GM19455 (cell line): ENCODE data around the gene TBX15.

Experiments used
- ATAC-seq: cut with Tn5 transposase; IDR thresholded peaks from one replicate; pipeline ENCODE4 v1.9.1; 2021; ENCODE audit not compliant: unreplicated experiment

Gene TBX15

DNA sequence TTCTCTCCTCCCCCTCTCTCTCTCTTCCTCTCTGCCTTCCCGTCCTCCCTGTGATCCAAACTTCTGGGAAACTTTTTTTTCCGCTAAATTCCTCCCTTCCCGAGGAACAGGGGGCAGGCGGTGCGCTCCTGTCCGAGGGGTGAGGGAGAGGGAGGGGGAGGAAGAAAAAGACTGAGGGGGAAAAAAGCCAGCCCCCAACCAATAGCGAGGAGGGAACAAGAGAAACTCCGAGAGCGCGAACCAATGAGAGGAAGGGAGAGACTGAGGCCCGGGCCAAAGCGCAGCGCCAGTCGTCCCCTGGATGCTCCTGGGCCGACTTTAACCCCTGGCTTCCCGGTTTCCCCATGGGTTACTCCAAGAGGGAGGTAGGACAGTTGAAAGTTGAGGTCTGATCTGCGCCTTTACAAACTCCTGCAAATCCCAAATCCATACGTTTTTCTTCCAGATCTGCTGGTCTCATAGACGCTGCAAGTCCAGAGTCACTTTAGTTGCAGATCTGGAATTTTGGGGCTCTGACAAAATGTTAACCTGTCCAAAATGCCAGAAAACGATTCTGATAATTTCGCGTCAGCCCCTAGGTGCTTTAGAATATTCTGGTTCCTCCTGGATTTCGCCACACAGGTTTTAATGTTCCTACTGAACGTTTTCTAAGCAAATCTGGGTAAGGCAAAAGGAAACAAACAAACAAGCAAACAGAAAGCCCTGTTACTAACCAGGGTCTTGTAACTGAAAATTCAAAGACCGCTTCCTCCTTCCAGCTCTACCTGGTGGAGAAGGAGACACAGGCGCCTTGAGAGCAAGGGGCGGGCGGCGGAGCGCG is at the start of gene TBX15:
TSS of gene TBX15 (minus strand) at position 158 of the 820 bp plus-strand sequence. CDS start 548 bp downstream, outside the sequence.
- no peak for ATAC-seq

DNA sequence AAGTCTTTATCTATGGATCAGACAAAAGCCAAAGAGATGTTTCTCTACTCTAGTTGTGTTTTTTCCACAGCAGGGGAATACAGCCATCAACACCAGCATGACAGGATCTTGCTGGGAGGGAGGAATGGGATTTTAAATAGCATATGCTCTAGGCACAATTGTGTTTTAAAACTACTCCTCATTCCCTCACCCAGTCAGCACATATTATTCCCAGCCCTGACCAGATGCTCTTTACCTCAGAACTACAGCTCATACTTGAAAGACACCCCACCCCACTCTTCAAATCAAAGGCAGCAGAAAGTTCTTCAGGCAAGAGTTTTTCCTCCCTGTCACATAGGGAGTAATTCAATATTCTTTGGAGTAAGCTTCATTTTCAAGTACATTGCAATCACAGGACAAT is 46.2 kb upstream of the TBX15 start:
- no peak for ATAC-seq

DNA sequence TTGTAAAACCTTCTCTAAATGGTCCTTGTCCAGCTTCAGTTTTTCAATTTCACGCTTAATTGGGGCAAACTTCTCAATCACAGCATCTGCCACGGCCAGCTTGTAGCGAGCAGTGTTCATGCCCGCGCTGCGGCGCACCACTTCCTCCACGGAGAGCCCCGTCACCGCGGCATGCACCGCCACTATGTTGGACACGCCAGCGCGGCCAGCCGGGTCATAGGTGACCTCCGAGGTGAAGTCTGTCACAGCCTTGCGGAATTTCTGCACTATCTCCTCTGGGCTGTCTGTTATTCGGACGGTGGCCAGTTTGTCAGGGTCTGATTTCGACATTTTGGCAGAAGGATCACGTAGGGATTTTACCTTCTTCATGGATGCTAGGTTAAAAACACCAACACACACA is 44.8 kb upstream of the TBX15 start:
- ATAC-seq: no peak

DNA sequence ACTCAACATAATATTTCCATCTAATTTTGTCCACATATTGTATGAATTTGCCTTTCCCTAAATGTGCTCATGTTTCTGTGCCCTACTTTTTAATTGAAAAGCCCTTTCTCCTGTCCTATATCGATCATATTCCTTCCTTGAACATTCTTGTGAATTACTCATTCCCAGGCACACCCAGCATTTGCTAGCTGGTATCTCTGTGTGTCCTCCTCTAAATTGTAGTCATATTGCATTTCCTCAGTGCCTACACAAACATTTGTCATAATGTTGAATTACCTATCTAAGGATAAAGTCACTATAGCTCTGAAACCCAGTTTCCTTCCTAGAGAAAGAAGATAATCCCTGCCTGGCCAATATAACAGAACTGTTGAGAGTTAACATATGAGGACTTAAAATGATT is 39.6 kb upstream of the TBX15 start:
- ATAC-seq: no peak

DNA sequence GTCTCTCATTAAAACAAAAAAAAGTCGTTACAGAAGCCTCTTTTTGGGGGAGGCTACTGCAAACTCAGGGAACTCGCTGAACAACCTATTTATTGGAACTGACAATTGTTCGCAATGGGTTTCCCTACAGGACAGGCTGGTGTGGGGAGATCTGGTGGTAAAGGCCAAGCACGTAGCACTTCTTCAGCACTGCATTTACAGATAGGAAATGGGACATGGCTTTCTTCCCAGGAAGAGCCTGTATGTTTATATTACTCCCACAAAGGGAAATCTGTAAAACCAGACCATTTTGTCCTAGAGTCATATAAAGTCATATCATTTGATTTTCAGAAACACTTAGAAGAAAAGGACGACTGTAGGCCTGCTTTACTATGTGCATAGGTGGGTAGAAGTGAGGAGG is 38.8 kb upstream of the TBX15 start:
- no peak for ATAC-seq

DNA sequence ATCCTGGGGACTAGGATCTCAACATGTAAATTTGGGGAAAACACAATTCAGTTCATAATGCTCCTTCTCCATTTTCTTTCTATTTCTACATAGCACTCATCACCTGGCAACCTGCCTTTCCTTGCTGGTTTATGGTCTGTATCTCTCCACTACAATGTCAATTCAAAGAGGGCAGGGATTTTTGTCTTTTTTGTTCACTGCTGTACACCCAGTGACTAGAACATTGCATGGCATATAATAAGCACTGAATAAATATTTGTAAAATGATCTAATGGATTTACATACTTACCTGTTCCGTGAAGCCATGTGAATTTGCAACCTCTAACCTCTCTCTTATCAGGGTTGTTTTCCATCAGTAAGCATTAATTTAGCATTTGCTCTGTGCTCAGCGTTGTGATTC is 27.4 kb upstream of the TBX15 start:
- no peak for ATAC-seq

DNA sequence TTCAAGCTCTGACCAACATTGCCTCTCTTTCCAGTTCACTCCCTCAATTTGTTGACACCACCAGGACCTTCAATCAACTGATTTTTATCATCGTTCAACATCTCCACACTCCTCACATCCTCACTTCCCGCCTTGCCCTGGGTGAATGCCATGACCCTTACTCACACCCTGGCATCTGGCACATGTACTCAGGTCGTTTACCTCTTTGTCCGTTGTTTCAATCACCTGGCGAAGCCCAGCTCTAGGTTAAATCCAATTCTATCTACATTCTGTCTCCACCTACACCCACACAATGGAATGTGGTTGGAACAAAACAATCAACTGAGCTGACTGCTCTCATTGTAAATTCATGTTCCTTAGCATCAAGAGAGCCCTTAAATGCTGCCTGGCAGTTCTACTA is 24.2 kb upstream of the TBX15 start:
- no peak for ATAC-seq

DNA sequence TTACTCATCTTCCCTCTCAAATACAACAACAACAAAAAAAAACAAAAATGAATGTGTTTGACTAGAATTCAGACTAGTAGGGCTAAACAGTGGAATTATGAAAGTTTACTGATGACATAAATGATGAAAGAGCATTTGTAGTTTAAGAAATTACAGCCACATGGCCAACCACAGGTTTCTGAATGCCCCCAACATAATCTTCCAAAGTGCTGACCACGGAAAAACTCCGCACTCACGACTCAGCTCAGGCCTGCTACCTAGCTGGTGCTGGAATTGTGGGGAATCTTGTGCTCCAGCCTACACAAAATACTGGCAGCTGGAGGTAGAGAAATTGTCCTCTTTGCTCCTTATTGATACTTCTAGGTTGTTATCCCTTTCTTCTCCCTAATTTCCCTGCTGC is 23.6 kb upstream of the TBX15 start:
- ATAC-seq: no peak

DNA sequence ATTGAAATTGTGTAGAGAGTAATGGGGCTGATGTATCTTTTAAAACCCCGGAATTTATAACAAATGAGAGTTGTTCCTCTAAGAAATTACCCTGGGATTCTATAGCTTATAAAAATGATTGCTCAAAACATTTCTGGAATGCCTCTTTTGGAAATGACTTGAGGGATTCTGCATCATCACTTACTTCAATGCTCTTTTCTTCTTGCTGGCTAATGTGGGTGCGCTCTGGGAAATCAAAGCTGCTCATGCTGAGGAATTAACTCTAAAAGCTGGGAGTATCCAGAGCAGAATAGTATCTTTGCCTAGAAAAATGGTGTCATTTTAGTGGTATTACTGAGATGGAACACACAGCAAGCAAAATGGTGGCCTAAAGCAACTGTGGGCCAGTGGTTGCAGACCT is 23.0 kb upstream of the TBX15 start:
- no peak for ATAC-seq

DNA sequence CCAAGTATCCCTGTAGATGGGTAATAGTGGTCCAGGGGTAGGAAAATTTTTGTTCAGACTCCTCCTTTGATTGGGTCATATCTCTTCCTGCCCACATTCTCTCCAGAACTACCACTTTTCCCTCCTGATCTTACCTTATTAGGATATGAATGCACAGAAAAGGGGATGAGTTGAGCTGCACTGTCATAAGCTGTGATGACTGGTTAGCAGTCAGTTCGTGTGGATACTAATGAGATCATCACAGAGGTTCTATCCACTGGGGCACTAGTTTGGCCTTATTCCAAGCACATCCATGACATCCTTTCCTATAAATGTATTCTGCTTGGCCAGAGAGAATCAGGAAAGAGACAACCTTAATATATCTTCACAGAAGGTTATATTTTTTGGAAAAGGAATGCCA is 22.1 kb upstream of the TBX15 start:
- ATAC-seq: no peak

DNA sequence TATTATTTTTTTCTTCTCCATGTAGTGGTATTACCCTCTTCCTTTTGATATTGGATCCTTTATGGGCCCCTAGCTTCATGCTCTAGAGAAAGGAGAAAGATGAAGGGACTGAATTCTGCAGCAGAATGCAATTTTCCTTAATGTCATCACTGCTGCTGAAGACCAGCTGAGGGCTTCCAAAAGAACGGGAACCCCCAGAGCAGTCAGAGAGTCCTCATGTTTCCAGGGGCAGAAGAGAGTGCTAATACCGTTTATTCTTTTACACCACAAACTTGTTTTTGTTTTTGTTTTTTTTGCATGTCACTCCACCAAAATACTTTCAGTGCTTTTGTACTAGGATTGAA is 21.1 kb upstream of the TBX15 start:
- no peak for ATAC-seq

DNA sequence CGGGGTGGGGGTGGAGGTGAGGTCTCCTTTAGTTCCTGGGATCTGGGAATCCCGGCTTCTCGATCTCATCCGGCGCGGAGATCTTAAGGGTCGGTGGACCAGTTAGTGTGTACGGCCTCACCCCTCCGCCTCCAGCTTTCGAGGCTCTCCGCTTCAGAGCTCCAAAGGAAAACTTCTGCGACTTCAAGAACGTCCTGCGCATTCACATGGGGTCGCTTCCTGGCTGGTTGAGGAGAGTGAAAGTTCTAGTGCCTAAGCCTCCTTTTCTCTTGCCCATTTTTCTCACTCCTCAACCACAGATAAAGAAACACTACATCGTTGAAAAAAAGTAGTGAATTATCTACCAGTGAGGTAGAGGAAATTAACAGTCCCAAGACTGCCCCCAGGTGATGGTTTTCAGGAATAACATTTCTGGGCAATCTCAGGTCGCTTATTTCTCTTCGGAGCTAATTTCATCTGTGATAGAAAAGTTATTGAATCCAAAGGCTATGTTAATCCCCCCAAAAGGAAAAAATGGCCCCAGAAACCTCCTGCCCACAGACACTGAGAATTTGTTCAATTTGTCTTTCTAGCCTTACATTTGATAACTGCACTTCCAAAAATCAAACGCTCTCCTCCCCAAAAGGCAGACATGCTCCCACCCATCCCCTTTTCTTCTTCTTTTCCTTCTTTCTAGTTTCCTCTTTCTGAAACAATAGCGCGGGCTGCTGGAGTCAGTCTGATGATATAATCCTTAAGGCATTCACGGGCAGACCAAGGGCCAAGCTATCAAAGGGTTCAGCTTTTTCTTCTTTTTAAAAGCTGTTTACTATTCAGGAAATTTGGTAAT is 20.6 kb upstream of the TBX15 start:
- no peak for ATAC-seq

DNA sequence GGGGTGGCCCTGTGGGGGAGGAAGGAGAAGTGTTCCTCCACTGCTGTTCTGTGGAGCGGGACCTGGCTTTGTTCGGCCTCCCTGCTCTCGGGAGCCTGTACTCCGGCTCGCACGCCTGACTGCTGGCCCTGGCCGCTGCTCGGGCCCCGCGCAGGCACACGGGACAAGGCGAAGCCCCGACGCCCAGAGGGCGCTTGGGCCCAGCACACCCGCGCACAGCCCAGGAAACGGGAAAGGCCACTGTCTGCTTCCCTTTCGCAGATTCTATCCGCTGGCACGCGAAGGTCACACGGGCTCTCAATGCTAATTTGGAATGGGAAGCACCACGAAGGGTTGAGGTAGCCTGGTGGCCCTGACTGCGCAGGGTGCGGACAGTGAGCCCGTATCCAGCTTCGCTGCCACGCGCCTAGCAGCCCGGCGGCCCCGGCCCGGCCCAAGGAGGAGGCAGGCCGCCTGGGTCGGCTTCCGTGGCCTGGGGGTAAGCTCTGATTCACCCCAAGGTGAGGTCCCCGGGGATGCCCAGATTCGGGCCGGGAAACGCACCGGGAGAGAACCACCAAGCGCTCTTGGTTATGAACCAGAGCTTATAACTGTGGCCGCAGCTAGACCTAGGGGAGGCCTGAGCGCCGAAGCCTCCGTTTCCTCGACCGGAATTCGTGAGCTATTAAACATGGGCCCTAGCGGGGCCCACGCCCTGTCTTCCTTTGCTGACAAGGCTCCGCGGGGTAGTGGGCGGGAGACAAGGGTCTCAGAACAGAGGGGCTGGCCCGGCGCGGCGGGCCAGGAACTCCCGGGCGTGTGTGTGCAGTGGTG is 19.7 kb upstream of the TBX15 start:
- no peak for ATAC-seq

DNA sequence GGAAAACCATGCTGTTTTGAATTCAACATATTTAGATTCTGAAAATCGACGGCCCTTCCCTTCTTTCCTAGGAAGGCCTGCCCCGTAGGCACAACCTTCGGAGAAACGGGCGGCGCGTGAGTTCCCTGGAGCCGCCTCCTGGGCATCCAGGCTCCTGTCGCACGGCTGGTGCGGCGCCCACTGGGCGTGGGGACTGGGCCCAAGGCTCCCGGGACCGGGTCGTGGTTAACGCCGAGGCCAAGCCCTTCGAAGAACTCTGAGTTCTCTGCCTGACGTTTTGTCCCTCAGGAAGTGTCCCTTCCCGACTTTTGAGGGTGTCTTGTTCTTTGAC is 19.2 kb upstream of the TBX15 start:
- ATAC-seq: no peak

DNA sequence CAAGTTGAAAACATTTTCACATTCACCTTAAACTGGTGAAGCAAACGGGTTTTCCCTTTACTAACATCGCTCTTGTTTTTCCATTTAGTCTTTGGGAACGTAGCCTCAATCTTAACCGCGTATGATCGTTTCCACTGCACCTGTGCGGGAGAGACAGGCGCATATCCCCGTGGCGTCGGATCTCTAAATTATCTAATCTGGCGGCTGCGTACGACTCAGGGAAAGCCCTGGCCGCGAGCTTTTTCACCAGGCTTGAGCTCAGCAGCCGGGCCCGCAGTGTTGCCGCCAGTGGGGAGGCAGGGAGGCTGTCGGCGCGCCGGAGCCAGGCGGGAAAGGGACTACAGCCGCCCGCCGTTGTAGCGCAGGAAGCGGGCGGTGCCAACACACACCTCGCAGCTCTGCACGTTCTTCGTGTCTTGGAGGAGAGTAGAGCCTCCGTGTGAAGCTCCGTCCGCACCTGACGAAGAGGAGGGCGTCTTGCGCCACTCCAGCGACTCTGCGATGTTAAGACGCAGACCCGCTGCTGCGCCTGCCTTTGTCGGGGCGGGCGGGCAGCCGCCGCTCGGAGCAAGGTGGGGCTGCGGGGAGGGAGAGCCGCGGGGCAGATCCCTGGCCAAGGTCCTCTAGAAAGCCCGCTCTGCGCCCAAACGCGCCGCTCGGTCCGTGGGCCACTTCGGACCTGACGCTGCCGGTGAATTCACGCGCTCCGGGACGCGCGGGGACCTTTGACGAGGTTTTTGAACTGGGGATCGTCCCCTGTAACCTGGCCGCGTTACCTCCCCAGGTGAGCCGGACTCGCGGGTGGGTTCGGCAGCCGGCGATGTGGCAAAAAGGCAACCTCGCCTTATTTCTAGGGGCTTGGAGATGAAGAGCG is 18.5 kb upstream of the TBX15 start:
- ATAC-seq: no peak

DNA sequence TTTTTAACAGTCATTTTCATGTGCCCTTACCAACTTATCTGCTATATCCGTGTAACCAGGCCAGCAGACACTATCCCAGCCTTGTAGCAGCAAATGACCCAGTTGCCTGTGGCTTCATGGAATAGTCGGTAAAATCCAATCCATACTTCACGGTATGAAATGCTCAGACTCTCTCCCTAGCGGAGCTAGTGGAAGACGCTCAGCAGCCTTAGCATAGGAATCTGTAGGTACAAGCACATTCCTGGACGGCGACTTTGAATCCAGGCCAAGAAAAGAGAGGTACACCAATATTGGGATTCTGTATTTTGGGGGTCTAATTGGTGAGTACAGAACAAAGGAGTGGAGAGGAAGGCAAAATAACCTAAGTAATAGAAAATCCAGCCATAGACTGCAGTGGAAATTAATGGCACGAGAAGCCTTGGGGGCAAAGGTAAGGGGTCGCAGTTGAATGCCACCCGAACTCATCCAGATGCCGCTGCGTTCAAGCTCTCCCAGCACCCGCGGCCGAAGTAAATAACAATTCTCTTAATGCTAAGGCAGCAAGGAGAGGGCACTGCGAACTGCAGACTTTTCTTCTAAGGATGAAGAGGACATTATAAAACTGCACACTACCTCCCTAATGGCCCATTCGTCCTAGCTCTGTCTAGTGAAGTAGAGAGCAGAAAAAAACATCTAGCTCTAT is 17.7 kb upstream of the TBX15 start:
- no peak for ATAC-seq

DNA sequence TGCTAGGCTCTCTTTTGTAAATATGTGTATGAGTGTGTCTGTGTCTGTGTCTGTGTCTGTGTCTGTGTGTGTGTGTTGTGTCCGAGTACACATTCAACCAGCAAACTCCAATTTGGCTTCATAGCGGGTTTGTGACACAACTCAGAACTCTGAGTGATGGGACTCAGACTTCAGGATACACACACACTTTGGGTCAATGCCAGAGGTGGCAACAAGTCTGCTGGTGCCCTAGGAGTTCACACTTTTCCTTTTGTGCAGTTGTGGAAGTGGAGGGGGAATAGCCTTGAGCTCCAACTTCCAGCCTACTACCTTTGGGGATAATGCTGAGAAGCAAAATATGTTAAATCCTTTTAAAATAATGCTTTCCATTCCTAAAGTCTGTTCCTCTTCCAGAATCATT is 16.6 kb upstream of the TBX15 start:
- ATAC-seq: no peak

DNA sequence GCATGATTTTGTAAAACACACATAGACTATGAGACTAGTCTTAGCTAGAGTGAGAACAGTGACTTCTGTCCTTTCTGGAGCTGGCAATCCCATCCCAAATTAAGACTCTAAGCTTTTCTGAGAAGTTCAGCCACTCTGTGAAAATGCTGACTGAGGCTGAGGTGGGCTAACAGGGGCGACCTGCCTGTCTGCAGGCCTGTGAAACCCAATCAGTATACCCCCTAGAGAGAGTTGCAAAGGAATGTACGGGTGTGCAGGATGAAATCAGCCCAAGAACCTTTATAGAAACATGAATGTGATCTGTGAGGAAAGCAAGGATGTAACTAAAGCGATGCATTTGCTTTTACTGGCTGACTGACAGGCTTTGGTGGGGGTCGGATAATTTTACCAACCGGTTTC is 16.0 kb upstream of the TBX15 start:
- no peak for ATAC-seq

DNA sequence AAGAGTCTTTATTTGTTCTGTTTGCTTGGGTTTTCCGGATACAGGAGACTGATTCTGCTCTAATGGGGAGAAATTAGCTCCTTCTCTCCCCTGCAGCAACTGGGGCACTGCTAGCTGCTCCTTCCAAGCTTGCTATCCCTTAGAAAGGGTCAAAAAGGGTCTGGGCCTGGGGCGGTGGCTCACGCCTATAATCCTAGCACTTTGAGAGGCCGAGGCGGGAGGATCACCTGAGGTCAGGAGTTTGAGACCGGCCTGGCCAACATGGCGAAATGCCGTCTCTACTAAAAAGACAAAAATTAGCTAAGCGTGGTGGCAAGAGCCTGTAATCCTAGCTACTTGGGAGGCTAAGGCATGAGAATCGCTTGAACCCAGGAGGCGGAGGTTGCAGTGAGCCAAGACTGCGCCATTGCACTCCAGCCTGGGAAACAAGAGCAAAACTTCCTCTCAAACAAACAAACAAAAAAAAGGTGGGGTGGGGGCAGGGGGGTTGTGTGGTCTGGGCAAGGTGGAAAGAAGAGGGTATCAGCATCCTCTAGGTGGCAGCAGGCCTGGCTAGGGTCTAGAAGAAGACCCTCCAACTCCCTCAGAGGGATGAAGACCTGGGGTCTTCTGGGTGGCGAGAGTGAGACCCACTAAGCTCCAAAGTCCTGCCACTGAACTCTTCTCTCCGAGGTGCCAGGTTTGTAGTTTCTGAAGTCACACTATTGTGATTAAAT is 15.4 kb upstream of the TBX15 start:
- no peak for ATAC-seq
